GM12873 (cell line): Measurements from ENCODE around the gene FAM219B.

ENCODE experiments used
- TF ChIP-seq, protein P1 (sequence below): IDR thresholded peaks from 2 replicates; pipeline ENCODE4 v1.5.1; 2012; ENCODE audit warnings: low read depth, mild to moderate bottlenecking, moderate library complexity, low read length, control low read depth; ENCODE audit not compliant: insufficient read depth; ENCODE audit errors: missing control alignments

The FAM219B gene

DNA sequence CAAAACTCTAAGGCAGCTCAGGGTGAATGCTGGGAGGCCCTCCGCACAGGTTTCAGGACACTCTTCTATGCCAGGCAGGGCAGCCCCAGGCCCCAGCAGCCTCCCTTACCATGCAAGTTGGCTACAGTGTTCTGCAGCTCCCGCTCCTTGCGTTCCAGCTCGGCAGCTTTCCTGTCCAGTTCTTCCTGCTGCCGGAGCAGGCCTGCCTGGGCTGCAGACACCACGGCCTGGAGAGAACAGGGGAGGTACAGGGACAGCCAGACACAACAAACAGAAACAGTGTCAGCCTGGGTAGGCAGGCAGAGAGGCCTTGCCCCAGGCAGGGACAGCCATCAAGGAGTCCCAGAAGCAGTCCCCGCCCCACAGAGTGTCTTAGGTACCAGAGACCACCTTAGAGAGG lies 54.7 kb downstream of the FAM219B start:
- TF ChIP-seq, protein P1, sequence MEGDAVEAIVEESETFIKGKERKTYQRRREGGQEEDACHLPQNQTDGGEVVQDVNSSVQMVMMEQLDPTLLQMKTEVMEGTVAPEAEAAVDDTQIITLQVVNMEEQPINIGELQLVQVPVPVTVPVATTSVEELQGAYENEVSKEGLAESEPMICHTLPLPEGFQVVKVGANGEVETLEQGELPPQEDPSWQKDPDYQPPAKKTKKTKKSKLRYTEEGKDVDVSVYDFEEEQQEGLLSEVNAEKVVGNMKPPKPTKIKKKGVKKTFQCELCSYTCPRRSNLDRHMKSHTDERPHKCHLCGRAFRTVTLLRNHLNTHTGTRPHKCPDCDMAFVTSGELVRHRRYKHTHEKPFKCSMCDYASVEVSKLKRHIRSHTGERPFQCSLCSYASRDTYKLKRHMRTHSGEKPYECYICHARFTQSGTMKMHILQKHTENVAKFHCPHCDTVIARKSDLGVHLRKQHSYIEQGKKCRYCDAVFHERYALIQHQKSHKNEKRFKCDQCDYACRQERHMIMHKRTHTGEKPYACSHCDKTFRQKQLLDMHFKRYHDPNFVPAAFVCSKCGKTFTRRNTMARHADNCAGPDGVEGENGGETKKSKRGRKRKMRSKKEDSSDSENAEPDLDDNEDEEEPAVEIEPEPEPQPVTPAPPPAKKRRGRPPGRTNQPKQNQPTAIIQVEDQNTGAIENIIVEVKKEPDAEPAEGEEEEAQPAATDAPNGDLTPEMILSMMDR = no peak

GRCh38 chr15:74850393-74850792 lies 56.3 kb downstream of the FAM219B start:
- TF ChIP-seq, protein P1 = no peak
